ENCODE data around the gene SCN10A. TPM values are rescaled to one million over a fixed set of nuclear protein-coding genes. Genes with fewer than 3 reads are reported as not detected.

Gene SCN10A
- total and polyA plus RNA-seq, 2 of the 13 experiments (the other 11 are each of a cell fraction or from before 2014, with no cell fraction given), result not detected

- ChIA-PET POLR2A (no interaction called here), CTCF (ENCODE audit: low intra/inter-chr PET ratio, low total read pairs) (interaction anchor here (1.2 to 1.4 kb wide), 3 partner anchors 8 to 352 kb away, joined by 4 read pairs; no protein-coding TSS in a partner anchor)
- no peak overlapping the region for H3K4me3 ChIP-seq (replicated peaks in 1 of 3; ENCODE audit: insufficient read depth in 1 of 3, low read depth in 2 of 3, low read length in 3 of 3)
- intact Hi-C loops (cut with micrococcal nuclease; ENCODE audit: unreplicated experiment) (loop anchor here (2.0 to 5.0 kb wide), 3 partner anchors 180 to 353 kb away; no protein-coding TSS in a partner anchor), in situ Hi-C loops (cut with HindIII; ENCODE audit: extremely low pct_ligation_motif_present, low pct_unique_long_range_greater_than_20kb) (loop anchor here (5.0 to 10.0 kb wide), 2 partner anchors 115 to 197 kb away; no protein-coding TSS in a partner anchor)
- H3K9me3 ChIP-seq (ENCODE audit: low read length), result no peaks in the 10 kb centered on the region
- BruUV-seq (replicated peaks), result no TSS peak
- H3K27me3 ChIP-seq (ENCODE audit: control insufficient read depth in 1 of 2, insufficient read depth in 2 of 2, low read length in 2 of 2), result peaks cover 10 to 67% of the 10 kb centered on the region in 2 experiments
- WGBS (ENCODE audit: low lambda C conversion rate), result 32% methylated on average over 7 of the region's 7 CpGs
- H3K4me1 ChIP-seq (ENCODE audit: insufficient read depth, low read length), result peaks cover 13% of the 10 kb centered on the region
- no peak overlapping the region for H3K27ac ChIP-seq (ENCODE audit: extremely low read length, insufficient read depth, low read length)
- no peak overlapping the region for H3K9ac ChIP-seq (ENCODE audit: insufficient read depth, low read depth, low read length)
- no peaks in the 10 kb centered on the region for H4K20me1 ChIP-seq (ENCODE audit: insufficient read depth, low read length)
- DNase-seq (ENCODE audit: low spot score) (no peak), ATAC-seq (no peak), FAIRE-seq (no peak)
- H3K36me3 ChIP-seq (replicated peaks in 1 of 2; ENCODE audit: control insufficient read depth in 1 of 2, insufficient read depth in 2 of 2, low read length in 2 of 2), result no peaks in the 10 kb centered on the region
- no peak overlapping the region for H2AFZ ChIP-seq (ENCODE audit: low read length)
- H3K79me2 ChIP-seq (ENCODE audit: insufficient read depth, low read length), result no peaks in the 10 kb centered on the region
- H3K4me2 ChIP-seq (ENCODE audit: low read depth, low read length), result no peak overlapping the region
- TF ChIP-seq SP140L (CRISPR knock-in tag; IDR thresholded peaks at IDR 0.05; ENCODE audit: borderline replicate concordance) (no peak), SSRP1 (CRISPR knock-in tag; IDR thresholded peaks at IDR 0.05) (no peak), ASH2L (IDR thresholded peaks at IDR 0.05; ENCODE audit: insufficient read length, low read depth, low read length) (no peak), ZNF598 (CRISPR knock-in tag; IDR thresholded peaks at IDR 0.05; ENCODE audit: borderline replicate concordance) (no peak), CSRNP1 (CRISPR knock-in tag; IDR thresholded peaks at IDR 0.05) (no peak), BORCS8-MEF2B (CRISPR knock-in tag; IDR thresholded peaks at IDR 0.05) (no peak), SIX4 (CRISPR knock-in tag; IDR thresholded peaks at IDR 0.05) (no peak), ARNTL (CRISPR knock-in tag; IDR thresholded peaks at IDR 0.05) (no peak)
- TF ChIP-seq, protein P1, sequence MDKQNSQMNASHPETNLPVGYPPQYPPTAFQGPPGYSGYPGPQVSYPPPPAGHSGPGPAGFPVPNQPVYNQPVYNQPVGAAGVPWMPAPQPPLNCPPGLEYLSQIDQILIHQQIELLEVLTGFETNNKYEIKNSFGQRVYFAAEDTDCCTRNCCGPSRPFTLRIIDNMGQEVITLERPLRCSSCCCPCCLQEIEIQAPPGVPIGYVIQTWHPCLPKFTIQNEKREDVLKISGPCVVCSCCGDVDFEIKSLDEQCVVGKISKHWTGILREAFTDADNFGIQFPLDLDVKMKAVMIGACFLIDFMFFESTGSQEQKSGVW (CRISPR knock-in tag; IDR thresholded peaks at IDR 0.05; ENCODE audit: borderline replicate concordance), result no peak
- TF ChIP-seq, protein P2, sequence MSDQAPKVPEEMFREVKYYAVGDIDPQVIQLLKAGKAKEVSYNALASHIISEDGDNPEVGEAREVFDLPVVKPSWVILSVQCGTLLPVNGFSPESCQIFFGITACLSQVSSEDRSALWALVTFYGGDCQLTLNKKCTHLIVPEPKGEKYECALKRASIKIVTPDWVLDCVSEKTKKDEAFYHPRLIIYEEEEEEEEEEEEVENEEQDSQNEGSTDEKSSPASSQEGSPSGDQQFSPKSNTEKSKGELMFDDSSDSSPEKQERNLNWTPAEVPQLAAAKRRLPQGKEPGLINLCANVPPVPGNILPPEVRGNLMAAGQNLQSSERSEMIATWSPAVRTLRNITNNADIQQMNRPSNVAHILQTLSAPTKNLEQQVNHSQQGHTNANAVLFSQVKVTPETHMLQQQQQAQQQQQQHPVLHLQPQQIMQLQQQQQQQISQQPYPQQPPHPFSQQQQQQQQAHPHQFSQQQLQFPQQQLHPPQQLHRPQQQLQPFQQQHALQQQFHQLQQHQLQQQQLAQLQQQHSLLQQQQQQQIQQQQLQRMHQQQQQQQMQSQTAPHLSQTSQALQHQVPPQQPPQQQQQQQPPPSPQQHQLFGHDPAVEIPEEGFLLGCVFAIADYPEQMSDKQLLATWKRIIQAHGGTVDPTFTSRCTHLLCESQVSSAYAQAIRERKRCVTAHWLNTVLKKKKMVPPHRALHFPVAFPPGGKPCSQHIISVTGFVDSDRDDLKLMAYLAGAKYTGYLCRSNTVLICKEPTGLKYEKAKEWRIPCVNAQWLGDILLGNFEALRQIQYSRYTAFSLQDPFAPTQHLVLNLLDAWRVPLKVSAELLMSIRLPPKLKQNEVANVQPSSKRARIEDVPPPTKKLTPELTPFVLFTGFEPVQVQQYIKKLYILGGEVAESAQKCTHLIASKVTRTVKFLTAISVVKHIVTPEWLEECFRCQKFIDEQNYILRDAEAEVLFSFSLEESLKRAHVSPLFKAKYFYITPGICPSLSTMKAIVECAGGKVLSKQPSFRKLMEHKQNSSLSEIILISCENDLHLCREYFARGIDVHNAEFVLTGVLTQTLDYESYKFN (CRISPR knock-in tag; conservative IDR thresholded peaks at IDR 0.05), result no peak
- TF ChIP-seq, protein P3, sequence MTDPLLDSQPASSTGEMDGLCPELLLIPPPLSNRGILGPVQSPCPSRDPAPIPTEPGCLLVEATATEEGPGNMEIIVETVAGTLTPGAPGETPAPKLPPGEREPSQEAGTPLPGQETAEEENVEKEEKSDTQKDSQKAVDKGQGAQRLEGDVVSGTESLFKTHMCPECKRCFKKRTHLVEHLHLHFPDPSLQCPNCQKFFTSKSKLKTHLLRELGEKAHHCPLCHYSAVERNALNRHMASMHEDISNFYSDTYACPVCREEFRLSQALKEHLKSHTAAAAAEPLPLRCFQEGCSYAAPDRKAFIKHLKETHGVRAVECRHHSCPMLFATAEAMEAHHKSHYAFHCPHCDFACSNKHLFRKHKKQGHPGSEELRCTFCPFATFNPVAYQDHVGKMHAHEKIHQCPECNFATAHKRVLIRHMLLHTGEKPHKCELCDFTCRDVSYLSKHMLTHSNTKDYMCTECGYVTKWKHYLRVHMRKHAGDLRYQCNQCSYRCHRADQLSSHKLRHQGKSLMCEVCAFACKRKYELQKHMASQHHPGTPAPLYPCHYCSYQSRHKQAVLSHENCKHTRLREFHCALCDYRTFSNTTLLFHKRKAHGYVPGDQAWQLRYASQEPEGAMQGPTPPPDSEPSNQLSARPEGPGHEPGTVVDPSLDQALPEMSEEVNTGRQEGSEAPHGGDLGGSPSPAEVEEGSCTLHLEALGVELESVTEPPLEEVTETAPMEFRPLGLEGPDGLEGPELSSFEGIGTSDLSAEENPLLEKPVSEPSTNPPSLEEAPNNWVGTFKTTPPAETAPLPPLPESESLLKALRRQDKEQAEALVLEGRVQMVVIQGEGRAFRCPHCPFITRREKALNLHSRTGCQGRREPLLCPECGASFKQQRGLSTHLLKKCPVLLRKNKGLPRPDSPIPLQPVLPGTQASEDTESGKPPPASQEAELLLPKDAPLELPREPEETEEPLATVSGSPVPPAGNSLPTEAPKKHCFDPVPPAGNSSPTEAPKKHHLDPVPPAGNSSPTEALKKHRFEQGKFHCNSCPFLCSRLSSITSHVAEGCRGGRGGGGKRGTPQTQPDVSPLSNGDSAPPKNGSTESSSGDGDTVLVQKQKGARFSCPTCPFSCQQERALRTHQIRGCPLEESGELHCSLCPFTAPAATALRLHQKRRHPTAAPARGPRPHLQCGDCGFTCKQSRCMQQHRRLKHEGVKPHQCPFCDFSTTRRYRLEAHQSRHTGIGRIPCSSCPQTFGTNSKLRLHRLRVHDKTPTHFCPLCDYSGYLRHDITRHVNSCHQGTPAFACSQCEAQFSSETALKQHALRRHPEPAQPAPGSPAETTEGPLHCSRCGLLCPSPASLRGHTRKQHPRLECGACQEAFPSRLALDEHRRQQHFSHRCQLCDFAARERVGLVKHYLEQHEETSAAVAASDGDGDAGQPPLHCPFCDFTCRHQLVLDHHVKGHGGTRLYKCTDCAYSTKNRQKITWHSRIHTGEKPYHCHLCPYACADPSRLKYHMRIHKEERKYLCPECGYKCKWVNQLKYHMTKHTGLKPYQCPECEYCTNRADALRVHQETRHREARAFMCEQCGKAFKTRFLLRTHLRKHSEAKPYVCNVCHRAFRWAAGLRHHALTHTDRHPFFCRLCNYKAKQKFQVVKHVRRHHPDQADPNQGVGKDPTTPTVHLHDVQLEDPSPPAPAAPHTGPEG (CRISPR knock-in tag; IDR thresholded peaks at IDR 0.05), result no peak
Measured at GRCh38 chr3:38647217-38647970, 168.6 kb downstream of the SCN10A start.

Data from HepG2 (cell line).